Activated naive CD8-positive, alpha-beta T cell treated with anti-CD3 and anti-CD28 coated beads, Interleukin-2, amount 50 U/mL, for 24 hours (primary cell): ENCODE results near the gene PLA2G4B.

Source experiments
- ATAC-seq: fragments of 150-1000 bp; cut with Tn5 transposase; one replicate; pipeline ENCODE4 v1.10.0; 2021
- DNase-seq: peaks from one replicate; pipeline ENCODE4 v3.0.0; 2021
- H3K27ac Mint-ChIP-seq: one replicate; pipeline ENCODE4 v1.8.0; 2021; ENCODE audit warnings: mild to moderate bottlenecking, mixed read lengths
- H3K27me3 Mint-ChIP-seq: one replicate; pipeline ENCODE4 v1.8.0; 2021; ENCODE audit warnings: mixed read lengths
- H3K36me3 Mint-ChIP-seq: one replicate; pipeline ENCODE4 v1.8.0; 2021; ENCODE audit warnings: low read depth, mixed read lengths
- H3K4me1 Mint-ChIP-seq: one replicate; pipeline ENCODE4 v1.8.0; 2021; ENCODE audit warnings: mixed read lengths
- H3K4me3 Mint-ChIP-seq: one replicate; pipeline ENCODE4 v1.8.0; 2021; ENCODE audit warnings: mild to moderate bottlenecking, moderate library complexity, mixed read lengths
- H3K9me3 Mint-ChIP-seq: one replicate; pipeline ENCODE4 v1.8.0; 2021; ENCODE audit warnings: mixed read lengths

PLA2G4B gene

GRCh38 chr15:41838400-41838897 is at the start of gene PLA2G4B:
TSS of gene PLA2G4B (plus strand) at chr15:41838847. CDS start at chr15:41838914, 67 bp downstream.
- Mint-ChIP-seq H3K4me1 (peaks cover 7% of the 10 kb centered on the region), H3K36me3 (peaks cover 3% of the 10 kb centered on the region), H3K9me3 (no peaks in the 10 kb centered on the region), H3K4me3 (no peak within 1 kb of the TSS), H3K27ac (no peak within 1 kb of the TSS), H3K27me3 (no peaks in the 10 kb centered on the region)
- ATAC-seq = no peak
- DNase-seq = no peak

DNA sequence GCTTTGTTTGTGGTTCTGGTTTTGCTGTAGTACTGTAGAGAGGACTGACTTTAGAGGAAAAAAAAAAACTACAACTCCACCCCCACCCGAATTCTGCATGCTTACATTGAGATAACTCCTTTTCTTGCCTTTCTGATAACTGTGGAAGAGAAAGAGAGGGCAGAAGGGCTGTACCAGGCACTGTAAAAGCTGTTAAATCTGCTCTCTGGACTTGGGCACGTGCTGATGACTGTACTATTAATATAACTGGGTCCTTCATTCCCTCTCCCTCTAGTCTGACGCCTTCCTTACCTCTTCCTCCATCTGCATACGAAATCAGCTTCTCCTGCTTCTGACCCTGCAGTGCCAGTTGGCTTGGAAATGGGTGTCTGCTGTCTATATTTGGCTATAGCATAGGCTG is 49.4 kb upstream of the PLA2G4B start:
- ATAC-seq = no peak
- Mint-ChIP-seq H3K36me3 (no peaks in the 10 kb centered on the region), H3K27ac (no peak overlapping the region), H3K27me3 (no peaks in the 10 kb centered on the region), H3K9me3 (no peaks in the 10 kb centered on the region), H3K4me1 (peaks cover 45% of the 10 kb centered on the region), H3K4me3 (no peak overlapping the region)
- no peak for DNase-seq

GRCh38 chr15:41789662-41790061 is 49.0 kb upstream of the PLA2G4B start:
- H3K27ac Mint-ChIP-seq = no peak overlapping the region
- H3K4me3 Mint-ChIP-seq = no peak overlapping the region
- H3K27me3 Mint-ChIP-seq = no peaks in the 10 kb centered on the region
- no peak for DNase-seq
- no peak for ATAC-seq
- no peaks in the 10 kb centered on the region for H3K9me3 Mint-ChIP-seq
- H3K4me1 Mint-ChIP-seq = peaks cover 45% of the 10 kb centered on the region
- no peaks in the 10 kb centered on the region for H3K36me3 Mint-ChIP-seq

GRCh38 chr15:41790169-41790568 is 48.5 kb upstream of the PLA2G4B start:
- Mint-ChIP-seq H3K27me3 (no peaks in the 10 kb centered on the region), H3K4me1 (peaks cover 45% of the 10 kb centered on the region), H3K4me3 (no peak overlapping the region), H3K36me3 (no peaks in the 10 kb centered on the region), H3K9me3 (no peaks in the 10 kb centered on the region), H3K27ac (no peak overlapping the region)
- ATAC-seq (no peak), DNase-seq (no peak)

GRCh38 chr15:41790756-41791546 is 47.7 kb upstream of the PLA2G4B start:
- Mint-ChIP-seq H3K27ac (peak overlapping the region; percentile 57), H3K27me3 (no peaks in the 10 kb centered on the region), H3K4me3 (peak overlapping the region; percentile 46), H3K4me1 (peaks cover 48% of the 10 kb centered on the region), H3K36me3 (no peaks in the 10 kb centered on the region), H3K9me3 (no peaks in the 10 kb centered on the region)
- DNase-seq = no peak
- ATAC-seq = peak; percentile 28

GRCh38 chr15:41791547-41791937 is 47.1 kb upstream of the PLA2G4B start:
- ATAC-seq = no peak
- Mint-ChIP-seq H3K36me3 (no peaks in the 10 kb centered on the region), H3K27me3 (no peaks in the 10 kb centered on the region), H3K4me3 (no peak overlapping the region), H3K9me3 (no peaks in the 10 kb centered on the region), H3K4me1 (peaks cover 51% of the 10 kb centered on the region), H3K27ac (peak overlapping the region; percentile 57)
- DNase-seq = no peak

DNA sequence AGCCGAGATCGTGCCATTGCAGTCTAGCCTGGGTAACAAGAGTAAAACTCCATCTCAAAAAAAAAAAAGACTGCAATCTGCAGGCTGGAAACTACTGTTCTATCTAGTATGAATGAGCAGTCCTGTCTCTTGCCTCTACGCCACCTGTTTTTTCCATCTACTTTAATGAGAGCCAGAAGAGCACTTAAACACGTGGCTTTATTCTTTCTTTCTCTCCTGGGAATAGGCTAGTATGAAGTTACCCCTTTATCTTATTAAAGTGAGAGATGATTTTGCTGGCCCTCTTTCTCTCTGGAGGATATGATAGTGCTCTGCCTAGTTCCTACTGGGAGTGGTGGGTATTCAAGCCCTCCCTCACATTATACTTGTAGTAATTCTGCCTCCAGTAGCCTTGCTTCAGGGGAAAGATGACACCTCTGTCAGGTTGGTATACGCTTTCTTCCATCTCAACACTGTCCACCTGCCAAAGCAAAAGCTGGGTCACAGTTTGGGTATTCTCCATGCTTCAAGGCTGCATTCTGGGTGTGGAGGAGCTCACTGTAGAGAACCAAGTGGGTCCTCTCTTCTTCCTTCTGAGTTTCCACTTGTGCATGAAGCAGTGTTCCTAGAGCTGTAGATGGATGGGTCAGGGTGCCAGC is 46.5 kb upstream of the PLA2G4B start:
- Mint-ChIP-seq H3K9me3 (no peaks in the 10 kb centered on the region), H3K36me3 (no peaks in the 10 kb centered on the region), H3K27me3 (no peaks in the 10 kb centered on the region), H3K27ac (no peak overlapping the region), H3K4me3 (no peak overlapping the region), H3K4me1 (peaks cover 54% of the 10 kb centered on the region)
- DNase-seq (no peak), ATAC-seq (no peak)

DNA sequence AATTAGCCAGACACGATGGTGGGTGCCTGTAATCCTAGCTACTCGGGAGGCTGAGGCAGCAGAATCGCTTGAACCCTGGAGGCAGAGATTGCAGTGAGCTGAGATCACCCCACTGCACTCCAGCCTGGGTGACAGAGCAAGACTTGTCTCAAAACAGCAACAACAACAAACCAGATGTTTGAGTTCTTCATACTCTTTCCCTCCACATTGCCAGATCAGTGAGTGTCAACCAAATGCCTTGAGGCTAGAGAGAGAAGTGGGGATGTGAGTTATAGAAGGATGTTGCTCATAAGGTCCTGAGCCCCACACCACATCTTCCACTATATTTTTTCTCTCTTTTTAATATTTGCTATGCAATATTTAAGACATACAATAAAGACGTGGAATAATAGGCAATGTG is 44.6 kb upstream of the PLA2G4B start:
- Mint-ChIP-seq H3K27me3 (no peaks in the 10 kb centered on the region), H3K4me3 (no peak overlapping the region), H3K9me3 (no peaks in the 10 kb centered on the region), H3K36me3 (no peaks in the 10 kb centered on the region), H3K27ac (no peak overlapping the region), H3K4me1 (peaks cover 57% of the 10 kb centered on the region)
- DNase-seq (no peak), ATAC-seq (no peak)

- Mint-ChIP-seq H3K27me3 (no peaks in the 10 kb centered on the region), H3K36me3 (no peaks in the 10 kb centered on the region), H3K4me1 (peaks cover 42% of the 10 kb centered on the region), H3K4me3 (no peak overlapping the region), H3K9me3 (no peaks in the 10 kb centered on the region), H3K27ac (no peak overlapping the region)
- no peak for ATAC-seq
- DNase-seq = no peak
These were observed 42.4 kb upstream of the PLA2G4B start for GRCh38 chr15:41795996-41796856.

DNA sequence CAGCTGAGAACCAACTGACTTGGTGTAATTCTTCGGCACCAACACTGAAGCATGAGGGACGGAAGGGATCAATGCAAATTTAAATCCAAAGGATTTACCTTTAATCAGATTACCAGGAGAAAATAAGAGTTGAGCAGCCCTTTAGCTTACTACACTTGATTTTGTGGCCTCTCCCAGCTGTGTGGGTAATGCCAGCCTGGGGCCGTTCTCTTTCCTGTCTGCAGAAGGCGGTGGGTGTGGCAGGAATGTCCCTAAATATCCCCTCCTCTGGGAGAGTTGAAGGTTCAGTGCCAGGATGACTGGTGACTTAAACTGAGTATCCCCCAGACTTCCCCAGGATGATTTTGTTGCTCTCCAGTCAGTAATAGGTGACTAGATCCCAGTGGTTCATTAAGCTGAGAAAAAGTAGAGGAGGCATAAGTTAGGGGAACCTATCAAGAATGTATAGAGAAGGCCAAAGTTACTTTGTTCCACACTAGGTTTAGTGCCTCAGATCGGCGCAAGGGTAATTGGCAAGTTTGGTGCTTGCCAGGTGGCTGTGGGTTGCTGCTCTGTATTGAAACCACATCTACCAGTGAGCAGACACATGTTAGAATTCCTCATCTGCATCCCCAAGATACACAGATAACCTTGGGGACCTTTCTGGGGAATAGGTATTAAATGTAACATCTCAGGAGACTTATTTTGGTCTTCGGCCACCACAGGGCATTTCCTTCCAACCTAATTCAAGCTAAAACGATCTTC is 41.3 kb upstream of the PLA2G4B start:
- Mint-ChIP-seq H3K27ac (no peak overlapping the region), H3K9me3 (no peaks in the 10 kb centered on the region), H3K4me1 (peaks cover 31% of the 10 kb centered on the region), H3K4me3 (no peak overlapping the region), H3K36me3 (no peaks in the 10 kb centered on the region), H3K27me3 (no peaks in the 10 kb centered on the region)
- DNase-seq = no peak
- ATAC-seq = no peak

- no peak overlapping the region for H3K4me3 Mint-ChIP-seq
- H3K4me1 Mint-ChIP-seq = peaks cover 31% of the 10 kb centered on the region
- DNase-seq (no peak), ATAC-seq (peak; percentile 89)
- peaks cover 2% of the 10 kb centered on the region for H3K36me3 Mint-ChIP-seq
- peak overlapping the region; percentile 65 for H3K27ac Mint-ChIP-seq
- no peaks in the 10 kb centered on the region for H3K27me3 Mint-ChIP-seq
- no peaks in the 10 kb centered on the region for H3K9me3 Mint-ChIP-seq
These were observed 39.8 kb upstream of the PLA2G4B start for GRCh38 chr15:41798607-41799487.

DNA sequence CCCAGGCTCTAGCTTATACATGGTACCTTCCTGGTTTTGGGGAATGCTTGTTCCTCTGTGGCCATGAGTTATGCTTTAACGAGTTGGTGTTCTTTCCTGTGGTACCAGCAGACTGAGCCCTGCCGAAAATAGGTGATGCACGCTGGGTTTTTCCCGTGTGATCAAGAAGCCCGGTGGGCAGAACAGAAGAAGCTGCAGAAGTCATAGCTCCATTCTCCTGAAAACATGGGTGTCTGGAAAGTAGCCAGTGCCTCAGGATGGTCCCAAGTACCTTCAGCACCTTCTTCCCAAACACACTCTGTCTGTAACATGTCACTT is 39.2 kb upstream of the PLA2G4B start:
- Mint-ChIP-seq H3K4me3 (no peak overlapping the region), H3K9me3 (no peaks in the 10 kb centered on the region), H3K36me3 (peaks cover 2% of the 10 kb centered on the region), H3K27ac (peak overlapping the region; percentile 65), H3K4me1 (peaks cover 31% of the 10 kb centered on the region), H3K27me3 (no peaks in the 10 kb centered on the region)
- ATAC-seq = no peak
- no peak for DNase-seq

DNA sequence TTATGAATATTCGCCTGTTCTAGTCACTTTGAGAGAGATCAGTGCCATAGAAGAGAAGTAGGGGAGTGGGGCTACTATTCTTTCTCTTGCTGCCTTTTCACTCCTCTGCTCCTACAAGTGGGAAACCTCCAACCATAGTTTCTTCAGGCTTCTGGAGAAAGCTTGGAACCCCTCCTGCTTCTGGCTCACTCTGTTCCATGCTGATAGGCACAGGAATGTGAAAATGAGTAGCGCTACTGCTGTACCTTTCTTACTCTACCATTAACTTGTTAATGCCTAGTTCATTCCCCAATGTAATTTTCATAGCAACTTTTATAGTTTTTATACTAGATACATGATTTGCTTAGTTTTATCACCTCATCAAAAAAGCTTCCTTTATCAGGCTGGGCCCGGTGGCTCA is 37.5 kb upstream of the PLA2G4B start:
- no peak overlapping the region for H3K27ac Mint-ChIP-seq
- no peak overlapping the region for H3K4me3 Mint-ChIP-seq
- peaks cover 26% of the 10 kb centered on the region for H3K4me1 Mint-ChIP-seq
- ATAC-seq = no peak
- H3K36me3 Mint-ChIP-seq = peaks cover 2% of the 10 kb centered on the region
- no peak for DNase-seq
- H3K27me3 Mint-ChIP-seq = no peaks in the 10 kb centered on the region
- H3K9me3 Mint-ChIP-seq = no peaks in the 10 kb centered on the region
